ENCODE data around the gene RAB3D. TPM values are rescaled to one million over a fixed set of nuclear protein-coding genes. Genes with fewer than 3 reads are reported as not detected.

Gene RAB3D
- total RNA-seq, 2 experiments from 2014 or later = 3.6 to 5.1 TPM

DNA sequence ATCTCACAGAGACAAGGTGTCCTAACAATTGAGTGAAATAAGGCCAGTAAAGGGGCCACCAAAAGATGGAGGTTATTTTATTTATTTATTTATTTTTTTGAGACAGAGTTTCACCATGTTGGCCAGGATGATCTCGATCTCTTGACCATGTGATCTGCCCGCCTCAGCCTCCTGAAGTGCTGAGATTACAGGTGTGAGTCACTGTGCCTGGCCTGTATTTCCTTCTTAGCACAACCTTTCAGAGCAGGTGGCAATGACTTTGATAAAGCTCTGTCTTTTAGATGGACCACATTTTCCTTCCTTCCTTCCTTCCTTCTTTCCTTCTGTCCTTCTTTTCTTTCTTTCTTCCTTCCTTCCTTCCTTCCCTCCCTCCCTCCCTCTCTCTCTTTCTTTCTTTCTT, 66.2 kb downstream of the RAB3D start:
- DNase-seq (no peak), ATAC-seq (no peak)
- peaks cover 4% of the 10 kb centered on the region for H3K36me3 Mint-ChIP-seq
- CTCF ChIA-PET = interaction anchor here (0.6 kb wide), 1 partner anchor 129 kb away, joined by 3 read pairs; no protein-coding TSS in a partner anchor
- H3K27ac Mint-ChIP-seq = no peak overlapping the region
- H3K4me1 Mint-ChIP-seq = no peaks in the 10 kb centered on the region
- peaks cover 69% of the 10 kb centered on the region for H3K27me3 Mint-ChIP-seq
- H3K9me3 Mint-ChIP-seq (ENCODE audit: low read depth) = no peaks in the 10 kb centered on the region
- H3K4me3 Mint-ChIP-seq = no peak overlapping the region

Other genes with a start within 250 kb of the RAB3D start
- 10 to 100 TPM; 62.8 to 85.5 TPM for gene SPC24, start 183.9 kb downstream of the RAB3D start, total RNA-seq
- 1 to 10 TPM; 1.8 to 2.3 TPM for gene KANK2, start 142.1 kb downstream of the RAB3D start, total RNA-seq
- not detected for gene ANGPTL8, start 100.0 kb downstream of the RAB3D start, total RNA-seq
- under 1 TPM; 0.58 to 0.70 TPM for gene DOCK6, start 77.1 kb downstream of the RAB3D start, total RNA-seq
- gene TSPAN16, start 43.5 kb downstream of the RAB3D start, total RNA-seq = not detected
- gene TMEM205, start 6.6 kb upstream of the RAB3D start, total RNA-seq = 10 to 100 TPM; 25.1 to 28.1 TPM
- 10 to 100 TPM; 13.0 to 16.1 TPM for gene CCDC159, start 6.9 kb upstream of the RAB3D start, total RNA-seq
- gene PLPPR2, start 15.8 kb upstream of the RAB3D start, total RNA-seq = 1 to 10 TPM in 1 of 2 experiments, under 1 TPM in 1; 0.87 to 1.3 TPM
- 1 to 10 TPM; 2.6 to 3.9 TPM for gene SWSAP1, start 35.0 kb upstream of the RAB3D start, total RNA-seq
- gene EPOR, start 44.7 kb upstream of the RAB3D start, total RNA-seq = 1 to 10 TPM; 8.1 to 9.1 TPM
- gene RGL3, start 79.7 kb upstream of the RAB3D start, total RNA-seq = not detected
- gene ODAD3, start 95.5 kb upstream of the RAB3D start, total RNA-seq = under 1 TPM; 0.15 to 0.54 TPM
- 100 to 1,000 TPM; 278 to 306 TPM for gene PRKCSH, start 96.0 kb upstream of the RAB3D start, total RNA-seq
- not detected for gene ELAVL3, start 141.4 kb upstream of the RAB3D start, total RNA-seq
- gene ZNF653, start 166.2 kb upstream of the RAB3D start, total RNA-seq = 10 to 100 TPM; 16.1 to 16.7 TPM
- gene ECSIT, start 189.5 kb upstream of the RAB3D start, total RNA-seq = 10 to 100 TPM; 33.0 to 36.2 TPM
- gene CNN1, start 199.2 kb upstream of the RAB3D start, total RNA-seq = not detected
- 10 to 100 TPM; 55.1 to 67.2 TPM for gene ELOF1, start 219.6 kb upstream of the RAB3D start, total RNA-seq
- gene ACP5, start 238.0 kb upstream of the RAB3D start, total RNA-seq = 10 to 100 TPM; 34.1 to 58.8 TPM

All from activated CD8-positive, alpha-beta memory T cell treated with anti-CD3 and anti-CD28 coated beads, Interleukin-2, amount 10 ng/mL, durations not matched to agents 7 days and 5 days (primary cell).